GM23338 (cell line): ENCODE measurements around the gene RNF167.

Experiments used
- CTCF ChIP-seq, 2 experiments: fragments of 200-600 bp in 1 of 2; sonication (generic) in 1 of 2; conservative IDR thresholded peaks; 2 replicates each; pipeline versions ENCODE4 v1.5.1 to v1.6.1; 2016 to 2017; ENCODE audit warnings: antibody characterized with exemption in 2 of 2, low read depth in 2 of 2, mild to moderate bottlenecking in 2 of 2, moderate library complexity in 1 of 2
- EZH2phosphoT487 ChIP-seq: fragments of 200-600 bp; sonication (generic); IDR thresholded peaks from one replicate; pipeline ENCODE4 v1.8.1; 2018; ENCODE audit warnings: antibody characterized with exemption; ENCODE audit not compliant: unreplicated experiment
- POLR2AphosphoS5 ChIP-seq: IDR thresholded peaks from 2 replicates; pipeline ENCODE4 v1.6.1; 2016; ENCODE audit warnings: antibody characterized with exemption, low read depth
- REST ChIP-seq: IDR thresholded peaks from one replicate; pipeline ENCODE4 v1.6.1; 2018; ENCODE audit warnings: antibody characterized with exemption; ENCODE audit not compliant: unreplicated experiment

GRCh38 chr17:4921320-4921719 is 18.7 kb upstream of the RNF167 start:
- TF ChIP-seq EZH2phosphoT487, result no peak
- no peak for TF ChIP-seq POLR2AphosphoS5
- no peak for TF ChIP-seq CTCF (conservative IDR thresholded peaks at IDR 0.05; ENCODE audit: low read depth in 2 of 2)
- no peak for TF ChIP-seq REST
